Pons (tissue), 1 donor: ENCODE results near the gene TMEM192.
"Not testable (repeated sequence)": the region's sequence is repeated elsewhere in the genome, so short reads cannot be mapped to it uniquely, and the experiment has no call there.

Experiments
- DNase-seq: peaks from one replicate; pipeline ENCODE4 v3.0.0-alpha.2; 2016; ENCODE audit warnings: low spot score

The TMEM192 gene

DNA sequence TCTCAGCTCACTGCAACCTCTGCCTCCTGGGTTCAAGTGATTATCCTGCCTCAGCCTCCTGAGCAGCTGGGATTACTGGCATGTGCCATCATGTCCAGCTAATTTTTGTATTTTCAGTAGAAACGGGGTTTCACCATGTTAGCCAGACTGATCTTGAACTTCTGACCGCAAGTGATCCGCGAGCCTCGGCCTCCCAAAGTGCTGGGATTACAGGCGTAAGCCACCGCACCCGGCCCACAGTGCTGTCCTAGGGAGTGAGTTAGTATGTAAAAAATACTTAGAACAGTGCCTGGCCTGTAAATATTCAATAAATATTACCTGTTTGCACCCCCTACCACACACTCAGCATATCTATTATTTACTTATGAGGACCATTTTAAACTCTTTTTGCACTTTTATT, 20.5 kb downstream of the TMEM192 start:
- not testable (repeated sequence) for DNase-seq

DNA sequence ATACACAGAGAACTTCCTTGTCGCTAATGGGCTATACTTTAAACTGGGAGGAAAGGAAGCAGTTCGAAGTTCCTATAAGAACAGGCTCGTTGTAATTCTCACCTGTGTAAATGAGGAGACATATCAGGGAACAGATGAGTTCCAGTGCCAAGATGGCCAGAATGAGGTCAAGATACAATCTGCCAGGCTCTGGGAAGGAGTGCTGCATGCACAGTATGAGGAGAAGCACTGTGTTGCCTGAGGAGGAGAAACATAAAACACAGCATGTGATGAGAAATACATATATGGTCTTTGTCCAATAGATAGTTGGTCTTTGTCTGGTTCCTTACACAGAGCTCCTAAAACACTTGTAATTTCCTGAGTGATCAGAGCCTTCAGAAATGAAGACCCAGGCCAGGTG, 24.3 kb downstream of the TMEM192 start:
- DNase-seq = no peak

DNA sequence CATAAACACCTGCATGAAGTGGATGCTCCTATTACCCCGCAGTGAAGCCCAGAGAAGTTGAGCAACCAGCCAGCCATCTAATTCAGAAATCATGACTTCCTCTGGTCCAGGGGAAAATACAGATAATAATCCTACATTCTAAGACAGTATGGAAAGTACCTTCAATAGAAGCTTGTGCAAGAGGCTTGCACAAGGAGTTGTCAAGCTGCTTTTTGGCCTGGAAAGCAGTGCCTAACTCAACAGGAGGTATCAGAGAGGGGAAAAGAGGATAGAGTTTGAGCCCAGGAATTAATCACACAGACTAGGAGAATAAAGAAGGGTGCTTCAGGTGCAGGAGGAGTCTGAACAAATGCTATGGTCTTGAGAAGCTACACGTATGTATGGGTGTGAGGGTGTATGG, 26.7 kb downstream of the TMEM192 start:
- DNase-seq = no peak

DNA sequence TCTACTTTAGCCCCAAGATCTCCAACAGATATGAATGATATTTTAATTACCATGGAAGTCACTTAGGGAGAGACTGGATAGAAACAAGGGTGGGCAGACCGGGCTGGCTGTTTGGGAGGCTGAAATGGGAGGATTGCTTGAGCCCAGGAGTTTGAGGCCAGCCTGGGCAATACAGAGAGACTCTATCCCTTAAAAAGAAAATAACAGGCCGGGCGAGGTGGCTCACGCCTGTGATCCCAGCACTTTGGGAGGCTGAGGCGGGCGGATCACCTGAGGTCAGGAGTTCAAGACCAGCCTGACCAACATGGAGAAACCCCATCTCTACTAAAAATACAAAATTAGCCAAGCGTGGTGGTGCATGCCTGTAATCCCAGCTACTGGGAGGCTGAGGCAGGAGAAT, 27.9 kb downstream of the TMEM192 start:
- not testable (repeated sequence) for DNase-seq

DNA sequence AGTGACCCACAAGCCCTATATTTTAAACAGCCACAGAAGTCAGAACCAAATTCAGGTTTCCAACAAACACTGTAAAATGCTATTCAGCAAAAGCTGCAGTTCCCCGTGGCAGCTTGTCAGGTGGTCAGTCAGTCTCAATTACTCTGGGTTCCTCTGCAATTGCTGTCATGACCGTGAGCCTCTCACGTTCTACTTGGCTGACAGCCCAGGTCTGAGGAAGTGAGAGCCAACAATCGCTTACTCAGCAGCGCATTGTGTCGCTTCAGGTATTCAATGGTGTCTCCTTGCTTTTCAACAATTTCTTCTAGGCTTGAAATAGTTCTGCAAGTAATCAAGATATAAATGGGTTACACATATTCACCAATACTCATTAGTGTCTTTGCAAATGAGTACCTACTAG, 33.2 kb downstream of the TMEM192 start:
- DNase-seq = peak; percentile 34

DNA sequence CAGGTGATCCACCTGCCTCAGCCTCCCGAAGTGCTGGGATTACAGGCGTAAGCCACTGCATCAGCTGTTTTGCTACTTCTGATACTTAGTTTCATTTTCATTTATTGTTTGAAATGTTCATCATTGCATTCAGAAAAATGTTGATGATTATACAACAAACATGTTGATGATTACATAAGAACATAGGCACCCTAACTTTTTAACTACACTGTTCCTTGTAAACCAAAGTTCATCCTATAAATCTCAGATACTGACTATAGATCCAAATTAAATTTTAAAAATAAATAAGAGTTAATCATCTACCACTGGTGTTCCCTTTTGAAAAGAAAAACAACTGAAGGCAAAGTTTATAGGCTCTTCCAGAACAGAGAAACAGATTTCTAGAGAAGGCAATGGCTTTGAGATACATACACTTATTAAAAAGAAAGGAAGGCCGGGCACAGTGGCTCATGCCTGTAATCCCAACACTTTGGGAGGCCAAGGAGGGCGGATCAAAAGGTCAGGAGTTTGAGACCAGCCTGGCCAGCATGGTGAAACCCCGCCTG, 35.6 kb downstream of the TMEM192 start:
- DNase-seq = no peak

DNA sequence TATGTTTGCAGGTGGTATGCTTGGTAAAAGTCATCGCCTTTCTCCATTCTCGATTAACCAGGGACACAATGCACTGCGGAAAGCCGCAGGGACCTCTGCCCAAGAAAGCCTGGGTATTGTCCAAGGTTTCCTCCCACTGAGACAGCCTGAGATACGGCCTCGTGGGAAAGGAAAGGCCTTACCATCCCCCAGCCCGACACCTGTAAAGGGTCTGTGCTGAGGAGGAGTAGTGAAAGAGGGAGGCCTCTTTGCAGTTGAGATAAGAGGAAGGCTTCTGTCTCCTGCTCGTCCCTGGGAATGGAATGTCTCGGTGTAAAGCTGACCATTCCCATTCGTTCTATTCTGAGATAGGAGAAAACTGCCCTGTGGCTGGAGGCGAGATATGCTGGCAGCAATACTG, 39.3 kb downstream of the TMEM192 start:
- DNase-seq = not testable (repeated sequence)

DNA sequence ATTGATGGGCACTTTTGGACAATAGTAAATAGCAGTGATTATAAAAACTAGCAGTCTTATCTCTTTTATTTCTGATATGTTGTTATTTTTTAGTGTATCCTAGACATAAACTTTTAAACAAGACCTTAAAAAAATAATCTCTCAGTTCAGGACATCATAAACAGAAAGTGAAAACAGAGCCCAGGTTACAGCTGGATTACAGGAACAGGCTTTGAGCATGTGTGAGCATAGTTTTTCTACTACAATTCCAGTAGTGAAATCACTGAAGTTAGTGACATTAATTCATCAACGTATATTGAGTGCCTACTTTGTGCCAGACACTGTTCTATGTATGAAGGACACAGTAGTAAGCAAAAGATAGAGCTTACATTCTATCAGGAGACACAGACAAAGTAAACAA, 42.1 kb downstream of the TMEM192 start:
- DNase-seq = no peak

DNA sequence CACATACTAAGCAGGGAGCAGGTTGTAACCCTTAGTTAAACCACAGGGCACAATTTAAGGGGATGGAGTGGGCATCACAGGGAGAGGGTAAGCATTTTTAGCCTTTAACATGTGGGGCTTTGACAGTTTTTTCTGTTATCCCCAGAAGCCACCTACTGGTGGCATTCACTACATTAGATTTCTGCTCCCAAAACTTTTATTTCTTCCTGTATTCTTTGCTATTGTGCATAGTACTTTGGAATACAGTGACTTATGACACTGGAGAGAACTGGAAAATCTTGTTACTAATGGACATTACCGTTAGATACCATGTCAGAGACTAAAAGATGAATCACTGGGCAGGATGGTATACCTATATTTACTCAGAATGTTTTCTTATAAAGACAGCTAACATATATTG, 51.7 kb downstream of the TMEM192 start:
- DNase-seq = peak; percentile 43

DNA sequence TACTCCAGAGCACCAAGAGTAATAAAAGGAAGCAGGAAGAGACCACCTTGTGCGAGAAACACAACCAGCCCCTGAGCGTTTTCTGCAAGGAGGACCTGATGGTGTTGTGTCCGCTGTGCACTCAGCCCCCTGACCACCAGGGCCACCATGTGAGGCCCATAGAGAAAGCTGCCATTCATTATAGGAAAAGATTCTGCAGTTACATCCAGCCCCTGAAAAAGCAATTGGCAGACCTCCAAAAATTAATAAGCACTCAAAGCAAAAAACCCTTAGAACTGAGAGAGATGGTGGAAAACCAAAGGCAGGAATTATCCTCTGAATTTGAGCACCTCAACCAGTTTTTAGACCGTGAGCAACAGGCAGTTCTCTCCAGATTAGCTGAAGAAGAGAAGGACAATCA, 53.3 kb downstream of the TMEM192 start:
- no peak for DNase-seq

DNA sequence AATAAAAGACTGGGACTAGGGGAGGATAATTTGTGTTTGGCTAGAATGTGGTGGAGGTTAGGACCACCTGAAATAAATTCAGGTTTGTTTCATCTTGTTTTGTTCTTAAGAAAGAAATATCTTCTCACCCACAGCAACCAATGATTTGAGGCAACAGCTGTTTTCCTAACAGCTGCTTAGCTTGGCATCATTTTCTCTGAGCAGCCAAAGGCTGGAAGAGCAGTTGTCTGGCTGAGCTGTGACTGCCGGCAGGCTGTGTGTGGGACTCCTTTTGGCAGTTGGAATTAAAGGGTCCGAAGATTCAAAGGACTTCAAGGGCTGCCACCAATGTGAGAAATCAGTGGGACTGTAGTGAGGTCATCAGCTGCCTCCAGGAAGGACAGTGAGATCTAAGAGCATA, 54.0 kb downstream of the TMEM192 start:
- DNase-seq = peak; percentile 9

DNA sequence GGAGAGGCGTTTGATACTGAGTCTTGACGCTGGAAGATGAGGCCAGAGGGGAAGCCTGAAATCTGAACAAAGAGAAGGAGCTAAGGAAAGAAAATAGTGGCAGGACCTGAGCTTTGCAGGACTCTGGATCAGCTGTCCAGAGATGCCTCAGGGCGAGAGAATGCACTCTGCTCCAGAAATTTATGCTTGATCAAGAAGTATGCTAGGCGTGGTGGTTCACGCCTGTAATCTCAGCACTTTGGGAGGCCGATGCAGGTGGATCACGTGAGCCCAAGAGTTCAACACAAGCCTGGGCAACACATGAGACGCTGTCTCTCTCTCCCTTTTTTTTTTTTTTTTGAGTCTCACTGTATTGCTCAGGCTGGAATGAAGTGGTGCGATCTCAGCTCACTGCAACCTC, 57.1 kb downstream of the TMEM192 start:
- no peak for DNase-seq

DNA sequence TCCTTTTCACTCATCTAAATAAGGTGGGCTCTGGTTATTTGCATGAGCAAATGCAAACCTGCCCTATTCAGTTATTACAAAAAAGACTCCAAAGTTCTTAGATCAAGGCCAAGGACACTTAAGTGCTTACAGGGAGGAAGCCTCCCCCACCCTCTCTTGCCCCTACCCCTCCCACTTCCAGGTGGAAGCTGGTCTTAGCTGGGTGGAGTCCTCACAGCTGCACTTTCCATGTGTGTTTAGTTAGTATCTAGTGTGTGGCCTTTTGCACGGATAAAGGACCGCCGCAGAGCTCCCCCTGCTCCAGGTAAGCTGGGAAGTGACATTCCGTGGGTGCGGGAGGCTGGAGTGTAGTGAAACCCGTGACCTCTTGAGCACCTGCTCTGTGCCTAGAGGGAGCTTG, 59.0 kb downstream of the TMEM192 start, which contains the start of gene TRIM75:
Gene TRIM75 (plus strand): TSS at position 222 of the 400 bp plus-strand sequence. CDS start 5,282 bp downstream, outside the sequence.
- no peak for DNase-seq

DNA sequence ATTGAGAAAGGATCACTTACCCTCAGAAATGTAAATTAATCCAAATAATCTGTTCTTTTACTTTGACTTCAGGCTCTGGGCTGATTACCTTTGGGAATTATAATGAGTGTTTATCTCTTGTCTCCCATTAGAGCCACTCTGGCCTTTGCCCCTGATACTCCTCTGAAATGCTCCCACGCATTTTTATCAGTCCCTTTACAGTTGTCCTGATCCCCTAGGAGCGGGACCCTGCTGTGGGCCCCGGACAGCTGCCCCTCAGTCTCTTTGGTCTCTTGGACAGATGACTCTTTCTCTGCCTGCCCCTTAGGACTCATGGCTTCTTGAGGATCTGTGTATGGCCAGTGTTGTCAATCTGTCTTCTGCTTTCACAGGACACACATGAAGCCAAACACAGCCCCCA, 60.0 kb downstream of the TMEM192 start:
- no peak for DNase-seq

DNA sequence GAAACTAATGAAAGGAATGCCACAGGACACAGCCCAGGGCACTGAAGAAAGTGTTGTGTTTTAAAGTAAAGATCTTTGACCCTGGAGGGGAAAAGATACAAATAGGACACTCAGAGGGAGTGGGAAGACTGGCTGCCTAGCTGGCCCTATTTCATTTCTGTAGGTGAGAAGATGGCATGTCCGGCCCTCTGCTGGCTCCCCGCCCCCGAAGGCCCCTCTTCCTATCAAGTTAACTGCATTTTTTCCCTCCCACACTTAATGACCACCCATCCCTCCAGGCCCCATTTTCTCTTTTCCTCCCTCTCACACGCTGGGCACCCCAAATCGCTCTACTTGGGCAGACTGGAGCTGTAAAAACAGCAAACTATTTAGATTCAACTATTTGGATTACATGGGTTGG, 64.5 kb downstream of the TMEM192 start:
- no peak for DNase-seq

DNA sequence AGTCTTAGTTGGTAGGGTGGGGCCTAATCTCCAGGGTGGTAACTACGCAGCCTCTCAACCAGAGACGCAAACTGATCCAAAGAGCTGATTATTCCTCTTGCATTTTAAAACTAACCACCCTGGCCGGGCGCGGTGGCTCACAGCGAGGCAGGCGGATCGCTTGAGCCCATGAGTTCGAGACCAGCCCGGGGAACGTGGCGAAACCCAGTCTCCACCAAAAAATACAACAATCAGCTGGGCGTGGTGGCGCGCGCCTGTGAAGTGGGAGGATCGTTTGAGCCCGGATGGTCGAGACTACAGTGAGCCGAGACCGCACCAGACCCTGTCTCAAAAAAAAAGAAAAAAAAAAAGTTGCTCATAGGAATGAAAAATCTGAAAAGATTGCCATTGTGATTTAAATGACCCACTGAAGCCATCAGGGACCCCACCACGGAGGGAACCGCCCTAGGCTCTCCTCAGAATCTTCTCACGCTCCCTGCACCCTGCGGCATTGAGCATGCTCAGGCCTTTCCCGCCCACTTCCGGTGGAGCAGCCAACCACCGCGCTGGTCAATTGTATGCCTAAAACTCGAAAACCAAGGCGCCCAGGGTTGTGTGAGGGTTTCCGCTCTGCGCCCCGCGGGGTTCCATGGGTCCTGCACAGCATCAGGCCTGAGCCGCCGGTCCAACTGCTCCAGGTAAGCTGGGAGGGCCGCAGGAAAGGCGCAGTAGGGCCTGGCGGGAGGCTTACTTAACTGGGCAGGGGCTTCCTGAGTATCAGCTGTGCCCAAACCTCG, 81.0 kb downstream of the TMEM192 start, which contains the start of gene TRIM60:
Gene TRIM60 (plus strand): TSS at position 564 of the 776 bp plus-strand sequence. CDS start 8,074 bp downstream, outside the sequence.
- DNase-seq = no peak

DNA sequence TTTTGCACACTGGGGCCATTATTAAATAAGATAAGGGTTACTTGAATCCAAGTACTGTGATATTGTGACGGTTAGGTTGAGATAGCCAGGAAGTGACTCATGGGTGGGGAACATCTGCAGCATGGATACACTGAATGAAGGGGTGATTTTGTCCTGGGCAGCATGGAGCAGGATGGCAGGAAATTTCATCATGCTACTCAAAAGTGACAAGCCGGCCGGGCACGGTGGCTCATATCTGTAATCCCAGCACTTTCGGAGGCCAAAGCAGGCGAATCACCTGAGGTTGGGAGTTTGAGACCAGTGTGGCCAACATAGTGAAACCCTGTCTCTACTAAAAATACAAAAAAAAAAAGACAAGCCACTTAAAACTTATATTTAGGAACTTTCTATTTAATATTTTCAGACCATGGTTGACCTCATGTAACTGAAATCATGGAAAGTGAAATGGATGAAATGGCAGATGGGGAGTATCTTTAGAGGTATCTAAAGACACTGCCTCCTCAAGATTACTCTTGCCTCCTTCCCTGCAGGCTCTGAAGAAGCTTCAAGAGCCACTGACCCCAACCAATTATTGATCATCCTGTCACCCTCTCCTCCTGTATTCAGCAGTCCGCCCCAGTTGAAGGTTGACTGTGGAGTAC, 84.8 kb downstream of the TMEM192 start:
- peak; percentile 12 for DNase-seq

DNA sequence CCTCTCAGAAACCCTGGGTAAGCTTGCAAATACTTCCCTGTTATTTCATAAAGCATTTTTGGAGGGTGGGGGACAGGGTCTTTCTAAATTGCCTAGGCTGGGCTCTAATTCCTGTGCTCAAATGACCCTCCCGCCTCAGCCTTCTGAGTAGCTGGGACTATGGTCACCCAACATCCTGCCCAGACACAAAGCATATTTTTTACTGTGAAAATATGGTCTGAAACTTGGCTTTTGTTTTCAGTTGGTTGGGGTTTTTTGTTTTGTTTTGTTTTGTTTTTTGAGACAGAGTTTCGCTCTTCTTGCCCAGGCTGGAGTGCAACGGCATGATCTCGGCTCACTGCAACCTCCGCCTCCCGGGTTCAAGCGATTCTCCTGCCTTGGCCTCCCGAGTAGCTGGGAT, 86.9 kb downstream of the TMEM192 start:
- DNase-seq = not testable (repeated sequence)
